NCI-H2227 (cell line): Measurements from ENCODE around the gene GRIN3B.

Experiments
- DNase-seq: peaks from one replicate; lab custom pipeline; 2025; ENCODE audit not compliant: unreplicated experiment; lab: John Stamatoyannopoulos, UW

GRIN3B gene

GRCh38 chr19:964116-964520 is 36.1 kb upstream of the GRIN3B start:
- no peak for DNase-seq

- no peak for DNase-seq
Observed at GRCh38 chr19:964761-965694, 35.2 kb upstream of the GRIN3B start.

GRCh38 chr19:966485-967088 is 33.6 kb upstream of the GRIN3B start:
- no peak for DNase-seq

GRCh38 chr19:970695-971094 is 29.5 kb upstream of the GRIN3B start:
- no peak for DNase-seq

- DNase-seq: no peak
Observed at GRCh38 chr19:971795-972194, 28.4 kb upstream of the GRIN3B start.

GRCh38 chr19:972281-972680 is 27.9 kb upstream of the GRIN3B start:
- DNase-seq: no peak

- no peak for DNase-seq
Observed at GRCh38 chr19:973726-974563, 26.3 kb upstream of the GRIN3B start.

GRCh38 chr19:974564-975257 is 25.5 kb upstream of the GRIN3B start:
- no peak for DNase-seq

- DNase-seq: no peak
Observed at GRCh38 chr19:976476-976875, 23.7 kb upstream of the GRIN3B start.

GRCh38 chr19:977058-977464 is 23.2 kb upstream of the GRIN3B start:
- DNase-seq: no peak

- no peak for DNase-seq
Observed at GRCh38 chr19:979318-979741, 20.9 kb upstream of the GRIN3B start.

GRCh38 chr19:980133-980998 is 19.9 kb upstream of the GRIN3B start:
- no peak for DNase-seq

- peak; percentile 64 for DNase-seq
Observed at GRCh38 chr19:982567-983170, 17.6 kb upstream of the GRIN3B start.

- DNase-seq: peak; percentile 94
Observed at GRCh38 chr19:984165-984967, 15.9 kb upstream of the GRIN3B start, which contains the start of gene WDR18. Gene WDR18, plus strand, starts transcription at chr19:984345. Its CDS starts 9 bp downstream, at chr19:984354.

- DNase-seq: no peak
Observed at GRCh38 chr19:986083-986482, 14.1 kb upstream of the GRIN3B start.

- DNase-seq: no peak
Observed at GRCh38 chr19:988081-988480, 12.1 kb upstream of the GRIN3B start.

GRCh38 chr19:988510-988909 is 11.7 kb upstream of the GRIN3B start:
- no peak for DNase-seq

GRCh38 chr19:989381-990081 is 10.7 kb upstream of the GRIN3B start:
- no peak for DNase-seq
